22Rv1 (cell line): ENCODE measurements around the gene NTPCR.

Experiments
- ZFX ChIP-seq: fragments of 450-650 bp; IDR thresholded peaks from 2 replicates; pipeline ENCODE4 v1.6.1; 2017; ENCODE audit warnings: antibody characterized with exemption, borderline replicate concordance
- TF ChIP-seq, protein P1 (sequence below): fragments of 450-650 bp; IDR thresholded peaks from 2 replicates; pipeline ENCODE4 v1.5.1; 2017; ENCODE audit warnings: mild to moderate bottlenecking

DNA sequence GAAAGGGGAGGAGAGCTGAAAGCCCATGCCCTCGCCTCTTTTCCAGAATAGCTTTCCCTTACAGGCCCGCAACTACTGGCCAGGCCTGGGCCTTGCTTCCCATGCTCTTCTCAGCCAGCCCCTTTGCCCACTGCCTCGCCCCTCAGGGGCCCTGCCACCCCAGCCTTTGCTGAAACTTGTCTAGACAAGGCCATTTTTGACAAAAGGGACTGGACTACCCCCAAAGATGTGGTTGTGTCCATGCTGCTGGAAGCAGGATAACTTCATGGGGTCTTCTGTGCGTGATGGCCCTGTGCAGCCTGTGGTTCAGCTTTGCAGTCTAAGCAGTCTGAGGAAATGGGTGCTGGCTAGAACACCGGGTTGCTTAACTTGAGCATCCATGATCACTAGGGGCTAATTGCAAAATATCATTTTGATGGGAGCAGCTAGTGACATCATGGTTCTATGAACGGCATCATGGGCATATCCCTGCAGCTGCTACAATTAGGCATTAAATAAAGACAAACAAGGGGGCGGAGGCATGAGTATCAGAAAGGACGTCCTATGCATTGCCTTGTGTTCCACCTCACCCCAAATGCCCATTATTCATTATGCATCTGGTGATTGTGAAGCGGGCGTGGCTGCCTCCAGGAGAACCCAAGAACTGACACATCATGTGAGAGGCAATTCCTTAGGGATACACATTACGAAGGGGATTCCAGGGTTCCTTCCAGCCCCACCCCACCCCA is 36.8 kb downstream of the NTPCR start:
- TF ChIP-seq, protein P1, sequence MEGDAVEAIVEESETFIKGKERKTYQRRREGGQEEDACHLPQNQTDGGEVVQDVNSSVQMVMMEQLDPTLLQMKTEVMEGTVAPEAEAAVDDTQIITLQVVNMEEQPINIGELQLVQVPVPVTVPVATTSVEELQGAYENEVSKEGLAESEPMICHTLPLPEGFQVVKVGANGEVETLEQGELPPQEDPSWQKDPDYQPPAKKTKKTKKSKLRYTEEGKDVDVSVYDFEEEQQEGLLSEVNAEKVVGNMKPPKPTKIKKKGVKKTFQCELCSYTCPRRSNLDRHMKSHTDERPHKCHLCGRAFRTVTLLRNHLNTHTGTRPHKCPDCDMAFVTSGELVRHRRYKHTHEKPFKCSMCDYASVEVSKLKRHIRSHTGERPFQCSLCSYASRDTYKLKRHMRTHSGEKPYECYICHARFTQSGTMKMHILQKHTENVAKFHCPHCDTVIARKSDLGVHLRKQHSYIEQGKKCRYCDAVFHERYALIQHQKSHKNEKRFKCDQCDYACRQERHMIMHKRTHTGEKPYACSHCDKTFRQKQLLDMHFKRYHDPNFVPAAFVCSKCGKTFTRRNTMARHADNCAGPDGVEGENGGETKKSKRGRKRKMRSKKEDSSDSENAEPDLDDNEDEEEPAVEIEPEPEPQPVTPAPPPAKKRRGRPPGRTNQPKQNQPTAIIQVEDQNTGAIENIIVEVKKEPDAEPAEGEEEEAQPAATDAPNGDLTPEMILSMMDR: no peak
- no peak for TF ChIP-seq ZFX
